Measurements from ENCODE around the gene AS3MT.

AS3MT gene

GRCh38 chr10:102880256-102880655, 11.0 kb downstream of the AS3MT start (continued):
- TF ChIP-seq PRDM6 (tag by site-specific recombination; IDR thresholded peaks at IDR 0.05) (no peak), ZNF335 (tag by site-specific recombination; conservative IDR thresholded peaks at IDR 0.05) (no peak)

- no peak for TF ChIP-seq ZNF48 (tag by site-specific recombination; IDR thresholded peaks at IDR 0.05)
- TF ChIP-seq EGR2 (tag by site-specific recombination; IDR thresholded peaks at IDR 0.05; ENCODE audit: low read depth) = no peak
- TF ChIP-seq ZNF610 (tag by site-specific recombination; IDR thresholded peaks at IDR 0.05; ENCODE audit: borderline replicate concordance) = no peak
- TF ChIP-seq ZBTB6 (tag by site-specific recombination; IDR thresholded peaks at IDR 0.05) = no peak
- no peak for TF ChIP-seq ZNF311 (tag by site-specific recombination; IDR thresholded peaks at IDR 0.05; ENCODE audit: borderline replicate concordance)
- TF ChIP-seq ZNF335 (tag by site-specific recombination; conservative IDR thresholded peaks at IDR 0.05) = no peak
- no peak for TF ChIP-seq ZNF26 (tag by site-specific recombination; IDR thresholded peaks at IDR 0.05)
- TF ChIP-seq PRDM1 (tag by site-specific recombination; IDR thresholded peaks at IDR 0.05) = no peak
- TF ChIP-seq BCL11A (tag by site-specific recombination; IDR thresholded peaks at IDR 0.05; ENCODE audit: low read depth) = no peak
- TF ChIP-seq OVOL3 (tag by site-specific recombination; IDR thresholded peaks at IDR 0.05) = no peak
- no peak for TF ChIP-seq ZSCAN5A (tag by site-specific recombination; IDR thresholded peaks at IDR 0.05)
- H3K4me3 ChIP-seq (ENCODE audit: low read depth, low read length) = no peak overlapping the region
- H3K9me3 ChIP-seq (ENCODE audit: control insufficient read depth, insufficient read depth, low read depth, low read length) = no peaks in the 10 kb centered on the region
- no peaks in the 10 kb centered on the region for H3K4me1 ChIP-seq (ENCODE audit: control insufficient read depth, insufficient read depth, low read length)
- CTCF ChIA-PET = interaction anchor here (1.1 to 1.7 kb wide), 3 partner anchors 12 to 29 kb away, joined by 4 to 6 read pairs (median 4); no protein-coding TSS in a partner anchor
- H3K36me3 ChIP-seq (ENCODE audit: control insufficient read depth in 2 of 2, insufficient read depth in 1 of 2, low read length in 2 of 2) = peaks cover 24 to 36% of the 10 kb centered on the region in 2 experiments
- H3K27ac ChIP-seq (ENCODE audit: extremely low read depth, low read depth, low read length) = no peak overlapping the region
- POLR2A ChIA-PET = no interaction called here
Observed at GRCh38 chr10:102888048-102888447, 18.8 kb downstream of the AS3MT start.

GRCh38 chr10:102894466-102895213, 25.4 kb downstream of the AS3MT start:
- ChIA-PET CTCF (interaction anchor here (0.5 to 1.5 kb wide), 3 partner anchors 22 to 85 kb away, joined by 3 to 15 read pairs (median 3); no protein-coding TSS in a partner anchor), POLR2A (no interaction called here)
- TF ChIP-seq ZNF362 (tag by site-specific recombination; IDR thresholded peaks at IDR 0.05) = no peak
- TF ChIP-seq ZNF843 (tag by site-specific recombination; IDR thresholded peaks at IDR 0.05) = no peak
- TF ChIP-seq ZBTB20 (tag by site-specific recombination; IDR thresholded peaks at IDR 0.05) = no peak
- TF ChIP-seq ZNF280D (tag by site-specific recombination; IDR thresholded peaks at IDR 0.05) = no peak
- no peak for TF ChIP-seq ZNF211 (tag by site-specific recombination; IDR thresholded peaks at IDR 0.05; ENCODE audit: low read depth)
- no peak for TF ChIP-seq ZNF692 (tag by site-specific recombination; IDR thresholded peaks at IDR 0.05)
- H3K27ac ChIP-seq (ENCODE audit: extremely low read depth, low read depth, low read length) = no peak overlapping the region
- H3K4me1 ChIP-seq (ENCODE audit: control insufficient read depth, insufficient read depth, low read length) = no peaks in the 10 kb centered on the region
- peaks cover 17 to 28% of the 10 kb centered on the region in 2 experiments for H3K36me3 ChIP-seq (ENCODE audit: control insufficient read depth in 2 of 2, insufficient read depth in 1 of 2, low read length in 2 of 2)
- H3K9me3 ChIP-seq (ENCODE audit: control insufficient read depth, insufficient read depth, low read depth, low read length) = no peaks in the 10 kb centered on the region
- no peak overlapping the region for H3K4me3 ChIP-seq (ENCODE audit: low read depth, low read length)
